IPS DF 6.9 (cell line): ENCODE data around the gene MXRA7.
"Not testable (repeated sequence)": the region's sequence is repeated elsewhere in the genome, so short reads cannot be mapped to it uniquely, and the experiment has no call there.

ENCODE experiments used
- DNase-seq: peaks from one replicate; pipeline ENCODE4 v3.0.0-alpha.2; 2013; ENCODE audit warnings: low read depth, low spot score
- H3K27ac ChIP-seq: one replicate; pipeline ENCODE4 v1.5.1; 2013; ENCODE audit warnings: low read length, control low read depth
- H3K27me3 ChIP-seq: 2 replicates; pipeline ENCODE4 v1.6.1; 2013; ENCODE audit warnings: mild to moderate bottlenecking, low read length; ENCODE audit not compliant: control insufficient read depth, insufficient read depth
- H3K36me3 ChIP-seq: 2 replicates; pipeline ENCODE4 v1.6.1; 2013; ENCODE audit warnings: low read length; ENCODE audit not compliant: control insufficient read depth, insufficient read depth
- H3K4me1 ChIP-seq: 2 replicates; pipeline ENCODE4 v1.6.1; 2013; ENCODE audit warnings: low read length; ENCODE audit not compliant: control insufficient read depth, insufficient read depth
- H3K4me3 ChIP-seq: 2 replicates; pipeline ENCODE4 v1.5.1; 2013; ENCODE audit warnings: mild to moderate bottlenecking, low read length
- H3K9me3 ChIP-seq: 2 replicates; pipeline ENCODE4 v1.6.1; 2013; ENCODE audit warnings: low read length, inconsistent platforms; ENCODE audit not compliant: control insufficient read depth, insufficient read depth
- WGBS: extraction: QIAGEN DNeasy Blood & Tissue Kit; methylation state at CpG from one replicate; pipeline ENCODE4 v1.1.7; 2013; ENCODE audit warnings: mixed read lengths, missing lambda C conversion rate; ENCODE audit not compliant: insufficient read length, insufficient coverage; 5-methylcytosine and 5-hydroxymethylcytosine counted together

Gene MXRA7

DNA sequence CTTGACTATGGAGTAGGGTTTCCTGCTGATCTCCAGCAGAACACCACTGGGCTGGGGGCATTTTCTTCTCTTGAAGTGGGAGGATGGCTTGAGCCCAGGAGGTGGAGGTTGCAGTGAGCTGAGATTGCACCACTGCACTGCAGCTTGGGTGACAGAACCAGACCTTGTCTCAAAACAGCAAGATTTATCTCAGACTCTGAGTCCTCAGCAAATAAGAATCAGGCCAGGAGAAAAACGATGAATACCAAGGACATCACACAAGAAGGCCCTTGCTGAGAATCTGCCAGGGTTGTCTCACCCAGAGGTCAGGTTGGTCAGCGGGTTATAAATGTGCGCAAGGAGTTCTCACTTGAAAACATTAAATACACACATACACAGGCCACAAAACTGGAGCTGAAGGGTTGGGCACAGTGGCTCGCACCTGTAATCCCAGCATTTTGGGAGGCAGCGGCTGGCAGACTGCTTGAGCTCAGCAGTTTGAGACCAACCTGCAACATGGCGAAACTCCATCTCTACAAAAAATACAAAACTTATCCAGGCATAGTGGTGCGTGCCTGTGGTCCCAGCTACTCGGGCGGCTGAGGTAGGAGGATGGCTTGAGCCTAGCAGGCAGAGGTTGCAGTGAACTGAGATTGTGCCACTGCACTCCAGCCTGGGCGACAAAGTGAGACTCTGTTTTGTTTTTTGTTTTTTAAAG, 7.7 kb downstream of the MXRA7 start:
- Histone ChIP-seq H3K27ac (no peak overlapping the region), H3K4me1 (peaks cover 3% of the 10 kb centered on the region), H3K4me3 (no peak overlapping the region), H3K27me3 (no peaks in the 10 kb centered on the region), H3K36me3 (no peaks in the 10 kb centered on the region), H3K9me3 (no peaks in the 10 kb centered on the region)
- WGBS = no CpG with 5 or more reads among the region's 10 CpGs
- DNase-seq = no peak

DNA sequence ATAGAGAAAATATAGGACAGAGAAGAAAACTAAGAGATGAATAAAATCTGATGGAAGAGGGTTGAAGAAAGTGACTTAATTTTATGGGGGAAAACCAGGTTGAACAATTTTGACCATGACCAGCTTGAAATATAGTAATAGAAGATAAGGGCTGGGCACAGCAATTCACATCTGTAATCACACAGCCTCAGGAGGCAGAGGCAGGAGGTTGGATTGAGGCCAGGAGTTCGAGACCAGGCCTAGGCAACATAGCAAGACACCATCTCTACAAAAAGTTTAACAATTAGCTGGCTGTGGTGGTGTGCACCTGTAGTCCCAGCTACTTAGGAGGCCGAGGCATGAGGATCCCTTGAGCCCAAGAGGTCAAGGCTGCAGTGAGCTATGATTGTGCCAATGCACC, 8.7 kb downstream of the MXRA7 start:
- Histone ChIP-seq H3K4me3 (no peak overlapping the region), H3K36me3 (no peaks in the 10 kb centered on the region), H3K27me3 (no peaks in the 10 kb centered on the region), H3K4me1 (peaks cover 10% of the 10 kb centered on the region), H3K27ac (no peak overlapping the region), H3K9me3 (no peaks in the 10 kb centered on the region)
- no CpG with 5 or more reads among the region's 2 CpGs for WGBS
- DNase-seq = no peak

DNA sequence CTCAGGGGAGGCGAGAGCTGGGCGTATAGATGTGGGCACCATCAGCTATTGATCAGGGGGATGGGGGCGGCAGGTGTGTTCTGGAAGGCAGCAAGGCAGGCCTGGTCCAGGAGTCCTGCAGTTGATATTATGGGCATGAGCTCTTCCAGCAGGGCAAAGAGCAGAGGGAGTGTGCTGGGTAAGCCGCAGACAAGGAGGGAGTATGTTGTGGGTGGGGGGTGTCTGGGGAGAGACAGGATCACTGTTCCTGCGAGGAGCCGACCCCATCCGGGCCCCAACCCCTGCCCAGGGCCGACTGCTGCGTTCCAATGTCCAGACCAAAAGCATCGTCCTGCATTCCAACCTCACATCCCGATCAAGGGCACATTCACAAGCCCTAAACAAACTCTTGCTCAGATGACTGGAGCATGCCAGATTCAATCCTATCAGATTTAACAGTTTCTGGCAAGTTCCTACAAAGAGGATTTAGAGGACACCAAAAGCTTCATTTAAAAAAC, 9.2 kb downstream of the MXRA7 start:
- Histone ChIP-seq H3K27me3 (no peaks in the 10 kb centered on the region), H3K4me1 (peaks cover 10% of the 10 kb centered on the region), H3K27ac (no peak overlapping the region), H3K9me3 (no peaks in the 10 kb centered on the region), H3K4me3 (no peak overlapping the region), H3K36me3 (no peaks in the 10 kb centered on the region)
- no peak for DNase-seq
- no CpG with 5 or more reads among the region's 11 CpGs for WGBS

DNA sequence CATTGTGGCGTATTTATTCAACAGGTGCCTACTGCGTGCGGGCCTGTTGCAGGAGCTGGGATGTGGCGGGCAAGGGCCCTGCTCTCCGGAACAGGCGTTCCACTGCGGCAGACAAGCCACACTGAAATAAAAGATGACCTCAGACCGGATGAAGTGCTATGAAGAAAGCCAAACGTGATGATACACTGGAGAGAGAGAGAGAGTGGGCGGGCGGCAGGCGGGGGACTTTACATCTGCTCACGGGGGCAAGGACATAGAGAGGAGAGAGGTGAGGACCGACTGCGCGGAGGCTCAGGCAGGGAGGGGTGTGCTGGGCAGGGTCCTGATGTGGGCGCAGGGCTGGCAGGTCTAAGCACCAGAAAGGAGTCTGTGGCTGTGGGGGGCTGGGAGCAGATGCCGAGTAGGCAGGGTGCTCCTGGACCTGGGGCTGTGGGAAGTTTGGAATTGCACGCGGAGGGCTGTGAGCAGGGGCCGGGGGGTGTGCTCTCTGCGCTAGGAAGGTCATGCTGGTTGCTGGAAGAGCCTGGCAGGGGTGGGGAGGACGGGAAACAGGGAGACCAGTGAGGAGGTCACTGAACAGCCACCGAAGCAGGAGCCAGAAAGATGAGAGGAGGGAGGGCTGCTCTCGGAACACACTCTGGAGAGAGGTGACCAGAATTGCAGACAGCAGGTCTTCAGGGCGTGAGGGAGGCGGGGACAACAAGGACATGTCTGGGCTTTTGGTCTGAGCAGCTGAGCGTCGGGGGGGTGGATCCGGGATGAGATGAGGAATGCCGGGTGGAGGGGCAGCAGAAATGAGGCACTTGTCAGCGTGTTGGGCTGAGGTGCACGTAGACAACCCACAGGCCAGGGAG, 9.9 kb downstream of the MXRA7 start:
- Histone ChIP-seq H3K4me1 (peaks cover 10% of the 10 kb centered on the region), H3K27ac (no peak overlapping the region), H3K9me3 (no peaks in the 10 kb centered on the region), H3K4me3 (no peak overlapping the region), H3K36me3 (no peaks in the 10 kb centered on the region), H3K27me3 (no peaks in the 10 kb centered on the region)
- no peak for DNase-seq
- WGBS = no CpG with 5 or more reads among the region's 33 CpGs

DNA sequence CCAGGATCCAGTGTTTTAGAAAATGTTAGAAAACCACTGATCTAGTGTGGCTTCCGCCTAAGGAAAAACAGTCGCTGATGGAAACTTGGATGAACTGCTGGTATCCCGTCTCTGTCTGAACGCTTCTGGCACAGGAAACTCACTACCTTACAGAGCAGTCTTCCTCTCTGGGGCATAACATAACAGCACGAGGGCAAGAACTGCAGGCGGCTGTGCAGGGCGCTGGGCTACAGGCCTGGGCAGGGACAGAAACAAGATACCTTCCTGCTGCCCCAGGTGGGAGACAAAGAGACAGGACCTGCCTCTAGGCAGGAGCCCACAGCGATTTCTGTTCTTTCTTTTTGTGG, 10.5 kb downstream of the MXRA7 start:
- DNase-seq = no peak
- Histone ChIP-seq H3K4me3 (no peak overlapping the region), H3K9me3 (no peaks in the 10 kb centered on the region), H3K4me1 (peaks cover 10% of the 10 kb centered on the region), H3K27me3 (no peaks in the 10 kb centered on the region), H3K27ac (no peak overlapping the region), H3K36me3 (no peaks in the 10 kb centered on the region)
- no CpG with 5 or more reads among the region's 8 CpGs for whole genome bisulfite sequencing

DNA sequence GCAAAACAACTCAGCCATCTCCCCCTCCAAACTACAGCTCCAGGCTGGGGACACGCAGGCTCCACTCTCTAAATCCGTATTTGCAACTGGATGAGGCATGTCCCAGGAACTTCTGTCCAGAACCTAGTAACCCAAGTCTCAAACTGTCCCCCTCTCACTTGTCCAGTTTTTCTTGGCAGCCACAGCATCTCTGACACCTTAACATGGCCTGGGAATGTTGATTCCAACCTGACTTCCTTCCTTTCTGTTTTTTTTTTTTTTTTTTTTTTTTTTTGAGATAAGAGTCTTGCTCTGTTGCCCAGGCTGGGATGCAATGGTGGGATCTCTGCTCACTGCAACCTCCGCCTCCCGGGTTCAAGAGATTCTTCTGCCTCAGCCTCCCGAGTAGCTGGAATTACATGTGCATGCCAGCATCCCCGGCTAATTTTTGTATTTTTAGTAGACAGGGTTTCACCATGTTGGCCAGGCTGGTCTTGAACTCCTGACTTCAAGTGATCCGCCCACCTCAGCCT, 12.2 kb downstream of the MXRA7 start:
- no CpG with 5 or more reads among the region's 7 CpGs for WGBS
- not testable (repeated sequence) for H3K36me3 ChIP-seq

DNA sequence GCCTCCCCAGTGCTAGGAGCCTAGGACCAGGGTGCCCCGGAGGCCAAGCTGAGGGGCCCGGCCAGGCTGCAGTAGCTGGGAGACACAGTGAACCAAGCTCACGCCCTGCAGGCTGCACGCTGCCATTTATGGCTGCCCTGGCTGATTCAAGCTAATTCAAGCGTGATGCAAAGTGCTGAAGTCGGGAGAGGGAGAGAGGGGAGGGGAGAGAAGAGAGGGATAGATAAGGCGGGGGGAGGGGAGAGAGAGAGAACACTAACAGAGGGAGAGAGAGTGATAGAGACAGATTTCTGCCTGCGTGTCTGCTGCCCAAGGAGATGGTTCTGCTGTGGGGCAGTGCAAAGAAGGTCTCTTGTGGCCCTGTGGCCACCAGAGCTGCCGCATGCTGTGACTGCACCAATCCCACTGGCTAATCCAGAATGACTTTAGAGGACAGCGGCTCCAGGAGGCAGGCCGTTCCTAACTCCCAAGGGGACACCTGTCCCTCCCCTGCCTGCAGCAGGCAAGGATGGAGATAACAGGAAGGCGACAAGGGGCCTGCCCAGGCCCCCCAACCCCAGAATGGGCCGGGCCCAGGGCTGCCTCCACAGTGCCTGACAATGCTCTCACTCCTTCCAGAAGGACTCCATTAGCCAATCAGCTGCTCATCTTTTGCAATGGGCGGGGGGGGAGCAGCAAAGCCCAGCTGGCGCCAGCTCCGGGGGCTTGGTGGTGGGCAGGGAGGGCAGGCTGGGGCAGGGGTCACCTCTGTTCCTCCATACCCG, 12.9 kb downstream of the MXRA7 start:
- H3K27me3 ChIP-seq = no peaks in the 10 kb centered on the region
- peaks cover 10% of the 10 kb centered on the region for H3K4me1 ChIP-seq
- no peaks in the 10 kb centered on the region for H3K9me3 ChIP-seq
- no peak overlapping the region for H3K27ac ChIP-seq
- H3K4me3 ChIP-seq = no peak overlapping the region
- DNase-seq = no peak
- H3K36me3 ChIP-seq = no peaks in the 10 kb centered on the region
- no CpG with 5 or more reads among the region's 17 CpGs for WGBS

More for the DNA sequence above, 12.2 kb downstream of the MXRA7 start:
- H3K4me3 ChIP-seq, H3K4me1 ChIP-seq, H3K27ac ChIP-seq, H3K27me3 ChIP-seq, DNase-seq, H3K9me3 ChIP-seq: not testable (repeated sequence)

DNA sequence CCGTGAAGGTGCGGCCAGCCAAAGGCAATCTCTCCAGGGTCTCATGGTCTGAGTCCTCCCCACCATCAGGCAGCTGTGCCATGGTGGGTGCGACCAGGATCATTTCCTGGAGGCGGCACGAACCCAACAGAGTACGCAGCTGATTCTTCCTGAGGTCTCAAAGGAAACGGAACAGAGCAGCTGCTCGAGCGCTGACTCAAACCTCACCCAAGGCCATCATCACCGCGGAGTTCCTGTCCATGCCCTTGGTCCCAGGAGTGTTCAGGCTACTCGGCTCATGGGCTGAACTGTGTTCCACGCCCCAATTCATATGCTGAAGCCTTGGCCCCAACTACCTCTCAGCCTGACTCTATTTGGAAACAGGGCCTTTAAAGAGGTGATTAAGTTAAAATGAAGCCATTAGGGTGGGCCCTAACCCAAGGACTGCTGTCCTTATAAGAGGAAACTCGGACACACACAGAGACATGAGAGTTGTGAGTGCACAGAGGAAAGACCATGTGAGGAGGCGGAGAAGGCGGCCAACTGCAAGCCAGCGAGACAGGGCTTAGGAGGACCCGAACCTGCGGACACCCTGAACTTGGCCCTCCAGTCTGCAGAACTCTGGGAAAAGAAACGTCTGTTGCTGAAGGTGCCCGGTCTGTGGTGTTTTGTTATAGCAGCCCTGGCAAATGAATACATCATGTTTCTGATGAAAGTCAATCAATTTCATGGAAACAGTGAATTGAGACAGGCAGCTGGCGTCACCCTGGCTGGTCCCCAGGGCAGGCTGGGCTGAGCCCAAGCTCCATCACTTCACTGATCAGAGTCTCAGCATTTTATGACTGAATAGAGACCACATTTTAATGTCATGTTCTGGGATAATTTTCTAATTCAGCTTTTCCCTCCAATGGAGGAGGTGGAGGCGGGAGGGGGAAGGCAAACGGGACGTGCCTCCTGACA, 13.7 kb downstream of the MXRA7 start:
- Histone ChIP-seq H3K27me3 (no peaks in the 10 kb centered on the region), H3K4me1 (peaks cover 10% of the 10 kb centered on the region), H3K36me3 (no peaks in the 10 kb centered on the region), H3K4me3 (no peak overlapping the region), H3K27ac (no peak overlapping the region), H3K9me3 (no peaks in the 10 kb centered on the region)
- DNase-seq = no peak
- WGBS = no CpG with 5 or more reads among the region's 25 CpGs

DNA sequence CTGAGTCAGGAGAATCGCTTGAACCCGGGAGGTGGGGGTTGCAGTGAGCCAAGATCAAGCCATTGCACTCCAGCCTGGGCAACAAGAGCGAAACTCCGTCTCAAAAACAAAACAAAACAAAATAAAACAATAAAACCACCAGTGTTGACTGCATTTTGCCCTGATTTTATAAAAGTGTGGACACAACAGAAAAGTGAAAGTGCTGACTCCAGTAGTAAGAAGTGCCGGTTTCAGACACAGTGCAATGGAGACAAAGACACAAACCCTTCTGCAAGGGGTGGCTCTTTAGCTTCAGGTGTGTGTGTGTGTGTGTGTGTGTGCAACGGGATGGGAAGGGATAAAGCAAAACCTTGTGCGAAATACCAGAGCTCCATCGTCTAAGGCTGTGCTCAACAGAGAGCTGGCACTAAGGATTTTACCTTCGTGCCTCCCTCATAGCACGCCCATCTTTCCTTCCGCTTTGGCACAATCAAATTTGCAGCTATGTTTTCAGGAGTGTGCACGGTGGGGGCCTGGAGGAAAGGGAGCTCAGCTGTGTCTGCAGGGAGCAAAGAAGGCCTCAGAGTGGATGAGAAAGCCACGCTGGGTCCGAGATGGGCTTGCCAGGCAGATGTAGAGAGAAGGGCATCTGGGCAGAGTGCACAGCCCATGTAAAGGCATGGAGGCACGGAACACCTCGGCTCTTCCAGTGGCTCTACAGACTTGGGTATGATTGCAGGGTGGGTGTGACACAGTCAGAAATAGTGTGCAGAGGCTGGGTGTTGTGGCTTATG, 15.5 kb downstream of the MXRA7 start:
- peaks cover 8% of the 10 kb centered on the region for H3K4me1 ChIP-seq

More for the DNA sequence above, 15.5 kb downstream of the MXRA7 start:
- H3K9me3 ChIP-seq = no peaks in the 10 kb centered on the region
- WGBS = no CpG with 5 or more reads among the region's 16 CpGs
- no peak for DNase-seq
- H3K27ac ChIP-seq = no peak overlapping the region
- H3K36me3 ChIP-seq = no peaks in the 10 kb centered on the region
- no peak overlapping the region for H3K4me3 ChIP-seq
- H3K27me3 ChIP-seq = no peaks in the 10 kb centered on the region
